Fibroblast of skin of left quadriceps (primary cell): Measurements from ENCODE around the gene DEPDC5.

Experiments
- DNase-seq, 2 experiments: peaks; one replicate each; pipeline ENCODE4 v3.0.0-alpha.2; 2013; ENCODE audit warnings: low read depth in 2 of 2

The DEPDC5 gene

DNA sequence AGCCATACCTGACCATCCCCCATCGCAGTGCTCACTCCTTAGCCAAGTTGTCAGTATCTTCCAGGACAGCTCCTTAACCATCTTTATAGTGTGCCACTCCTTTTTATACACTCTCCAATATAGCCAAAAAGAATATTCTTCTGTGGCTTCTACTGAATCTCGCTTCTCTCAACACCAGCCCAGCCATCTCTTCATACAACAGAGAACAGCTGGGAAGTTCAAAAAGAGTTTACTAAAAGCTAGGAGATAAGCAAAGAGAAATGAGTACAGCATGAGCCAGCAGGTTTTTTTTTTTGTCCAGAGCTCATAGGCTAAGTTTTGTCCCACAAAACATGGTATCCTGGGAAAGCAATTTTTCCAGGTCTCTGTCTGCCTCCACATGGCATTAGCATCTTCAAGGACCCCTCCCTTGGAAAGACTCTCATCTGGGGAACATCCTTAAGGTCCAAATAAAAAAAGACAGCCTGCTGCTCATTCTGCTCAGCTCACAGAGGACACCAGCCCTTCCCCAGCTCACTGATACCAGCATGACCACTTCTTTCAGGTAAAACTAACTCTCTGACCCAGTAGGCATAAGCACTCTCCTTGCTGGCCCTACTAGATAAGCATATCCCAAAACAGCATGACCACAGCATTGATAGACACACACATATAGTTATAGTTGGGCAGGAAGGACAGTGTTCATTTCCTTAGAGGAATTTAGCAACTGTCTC lies 141.7 kb downstream of the DEPDC5 start:
- no peak for DNase-seq

DNA sequence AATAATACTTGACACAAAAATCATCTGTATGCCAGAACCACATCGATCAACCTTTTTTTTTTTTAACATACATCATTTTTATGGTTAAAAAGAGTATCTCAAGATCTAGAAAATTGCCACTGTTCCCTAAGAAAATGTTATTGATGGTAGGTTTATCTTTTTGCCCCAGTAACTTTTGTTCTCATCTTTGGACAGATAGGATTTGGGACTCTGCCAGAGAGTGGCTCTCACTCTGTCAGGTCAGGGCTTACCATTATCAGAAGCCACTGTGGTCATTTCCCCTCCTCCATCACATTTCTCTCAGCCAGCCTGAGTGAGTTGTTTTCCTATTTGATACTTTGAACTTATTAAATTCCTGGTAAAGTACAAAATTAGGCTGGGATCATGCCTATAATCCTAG lies 142.7 kb downstream of the DEPDC5 start:
- no peak for DNase-seq

DNA sequence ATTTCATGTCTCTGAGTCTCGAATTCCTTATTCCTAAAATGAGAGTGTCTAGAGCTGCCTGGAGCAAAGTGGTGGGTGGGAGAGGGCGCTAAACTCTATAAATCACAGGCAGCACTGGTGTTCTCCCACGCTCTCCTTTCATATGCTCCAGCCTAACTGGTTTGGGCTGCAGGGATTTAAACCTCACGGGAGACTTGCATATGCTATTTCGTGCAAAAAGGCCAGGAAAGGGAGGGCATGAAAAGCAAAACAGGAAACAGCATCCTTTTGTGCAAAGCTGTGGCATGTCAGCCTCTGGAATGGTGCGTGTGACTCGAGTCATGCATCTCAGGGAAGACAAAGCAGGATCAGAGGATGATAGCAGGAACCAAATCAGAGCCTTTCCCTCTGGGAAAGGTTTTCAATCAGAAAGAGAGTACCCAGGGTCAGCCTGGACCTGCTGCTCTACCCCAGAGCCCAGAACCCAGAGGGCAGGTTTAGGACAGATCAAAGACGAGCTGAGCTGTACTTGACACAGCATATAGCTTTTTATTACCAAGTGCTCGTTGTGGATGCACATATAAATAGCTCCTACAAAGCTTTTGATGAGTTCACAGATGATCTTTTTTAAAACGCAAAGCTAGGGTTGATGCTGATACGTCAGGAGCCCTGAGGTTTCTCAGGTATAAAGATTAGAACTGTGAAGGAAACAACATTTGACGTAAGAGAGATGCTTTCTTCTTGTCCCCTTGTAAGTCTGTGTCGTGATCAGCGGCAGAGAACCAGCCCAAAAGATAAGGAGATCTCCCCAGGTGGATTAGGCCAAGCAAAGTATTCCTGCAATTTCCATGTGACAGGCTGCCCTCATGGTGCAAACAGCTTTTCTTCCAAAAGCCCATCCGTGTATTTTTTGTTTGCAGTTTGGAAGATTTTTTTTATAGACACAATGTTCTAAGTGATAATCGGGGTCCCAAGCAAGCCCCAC lies 144.3 kb downstream of the DEPDC5 start:
- DNase-seq: peak in 1 of 2 experiments; percentile 11

DNA sequence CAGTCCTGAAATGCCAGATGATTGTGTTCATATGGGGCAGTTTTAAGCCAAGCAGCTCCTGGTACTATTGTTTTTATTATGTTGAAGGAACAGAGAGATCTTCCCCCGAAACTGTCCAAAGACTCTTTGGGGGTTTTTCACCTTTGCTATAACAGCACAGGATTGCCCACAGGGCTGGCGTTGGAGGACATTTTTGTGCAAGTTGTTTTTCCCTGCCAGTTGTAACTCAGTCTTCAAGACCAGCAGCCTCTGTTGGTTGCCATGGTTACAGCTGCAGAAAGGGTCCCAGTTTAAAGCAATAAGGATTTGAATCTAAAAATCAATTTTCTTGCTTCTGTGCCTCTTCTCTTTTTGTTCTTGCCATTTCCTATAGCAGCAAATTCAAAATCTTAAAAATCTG lies 145.1 kb downstream of the DEPDC5 start:
- DNase-seq: no peak

DNA sequence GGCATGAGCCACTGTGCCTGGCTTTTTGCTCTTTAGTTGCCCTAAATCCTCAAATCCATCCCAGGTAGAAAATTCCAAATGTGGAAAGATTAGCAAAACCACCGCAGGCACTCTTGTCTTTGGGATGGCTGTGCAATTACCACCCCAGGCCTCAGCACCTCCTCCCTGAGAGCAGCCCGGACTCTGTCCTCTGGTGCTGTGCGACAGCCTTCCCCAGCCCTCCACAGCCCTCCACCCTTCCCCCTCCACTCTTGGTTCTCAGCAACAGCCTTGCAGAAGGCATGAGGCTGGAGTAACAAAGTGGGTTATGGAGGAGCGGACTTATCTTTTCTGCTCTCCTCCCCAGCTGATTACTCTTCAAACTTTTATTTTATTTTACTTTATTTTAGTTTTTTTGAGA lies 145.8 kb downstream of the DEPDC5 start:
- no peak for DNase-seq

DNA sequence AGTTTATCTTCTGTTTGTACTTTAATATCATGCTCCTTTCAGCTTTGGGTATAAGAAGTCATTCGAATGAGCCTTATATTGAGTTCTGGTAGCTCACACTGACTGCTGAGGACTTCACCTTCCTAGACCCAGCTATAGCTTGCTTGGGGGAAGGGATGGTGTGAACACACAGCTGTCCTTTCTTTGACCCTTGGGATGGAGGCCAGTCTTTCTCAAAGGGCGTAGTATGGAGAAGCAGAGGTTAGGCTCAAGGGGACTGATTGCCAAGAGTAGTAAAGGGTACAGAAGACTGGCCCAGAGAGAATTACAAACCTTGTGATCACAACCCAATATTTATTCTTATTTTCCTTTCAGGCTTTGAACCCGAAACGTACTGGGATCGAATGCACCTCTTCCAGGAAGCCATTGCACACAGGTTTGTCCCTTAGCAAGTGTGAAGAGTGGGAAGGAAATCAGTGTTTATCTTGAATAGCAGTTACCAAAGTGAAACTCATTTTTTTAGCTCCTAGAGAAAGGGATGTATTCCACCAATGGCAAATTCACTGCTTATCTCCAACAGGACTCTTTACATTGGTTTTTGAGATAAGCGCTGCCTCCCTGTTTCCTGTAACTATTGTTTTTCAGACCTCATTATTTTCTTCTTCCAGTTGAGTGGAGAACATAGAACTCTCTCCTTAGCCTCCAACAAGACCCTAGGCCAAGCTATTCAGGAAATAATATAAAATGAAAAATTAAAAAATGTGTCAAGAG lies 147.7 kb downstream of the DEPDC5 start:
- DNase-seq: no peak

DNA sequence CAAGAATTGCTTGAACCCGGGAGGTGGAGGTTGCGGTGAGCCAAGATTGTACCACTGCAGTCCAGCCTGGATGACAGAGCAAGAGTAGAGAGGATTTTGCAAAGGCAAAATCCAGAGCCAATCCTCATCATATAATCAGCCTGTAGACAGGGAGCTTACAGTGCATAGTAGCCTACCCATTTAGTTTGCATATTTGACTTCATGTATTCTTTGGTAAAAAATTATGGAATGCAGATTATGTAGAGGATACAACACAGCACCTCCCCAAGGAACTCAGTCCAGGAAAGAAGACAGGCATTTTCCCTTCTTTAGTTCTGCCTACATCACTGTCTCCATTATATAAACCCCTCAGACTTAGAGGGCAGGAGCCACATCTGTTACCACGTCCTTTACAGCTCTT lies 150.8 kb downstream of the DEPDC5 start:
- no peak for DNase-seq

DNA sequence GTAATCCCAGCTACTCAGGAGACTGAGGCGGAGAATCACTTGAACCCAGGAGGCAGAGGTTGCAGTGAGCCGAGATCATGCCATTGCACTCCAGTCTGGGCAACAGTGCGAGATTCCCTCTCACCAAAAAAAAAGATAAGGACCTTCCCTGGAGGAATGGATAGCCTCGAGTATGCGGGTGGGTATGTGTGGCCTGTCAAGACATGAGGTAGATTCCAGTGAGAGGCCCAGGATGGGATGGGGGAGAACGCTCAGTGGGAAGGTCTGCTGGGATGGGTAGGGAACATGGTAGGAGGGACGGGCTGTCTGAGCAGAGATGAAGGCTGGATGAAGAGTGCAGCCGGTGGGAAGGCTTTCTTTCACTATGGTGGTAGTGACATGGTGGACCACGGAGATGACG lies 151.5 kb downstream of the DEPDC5 start:
- no peak for DNase-seq

DNA sequence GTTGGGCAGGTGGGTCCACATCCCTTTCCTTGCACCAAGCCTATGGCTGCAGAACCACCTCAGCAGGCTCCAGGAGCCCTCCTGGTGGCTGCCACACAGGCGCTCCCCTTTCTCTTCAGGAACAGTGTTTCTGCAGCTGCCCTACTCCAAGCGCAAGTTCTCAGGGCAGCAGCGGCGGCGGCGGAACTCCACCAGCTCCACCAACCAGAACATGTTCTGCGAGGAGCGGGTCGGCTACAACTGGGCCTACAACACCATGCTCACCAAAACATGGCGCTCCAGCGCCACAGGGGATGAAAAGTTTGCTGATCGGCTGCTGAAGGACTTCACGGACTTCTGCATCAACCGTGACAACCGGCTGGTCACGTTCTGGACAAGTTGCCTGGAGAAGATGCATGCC lies 152.3 kb downstream of the DEPDC5 start:
- DNase-seq: no peak

DNA sequence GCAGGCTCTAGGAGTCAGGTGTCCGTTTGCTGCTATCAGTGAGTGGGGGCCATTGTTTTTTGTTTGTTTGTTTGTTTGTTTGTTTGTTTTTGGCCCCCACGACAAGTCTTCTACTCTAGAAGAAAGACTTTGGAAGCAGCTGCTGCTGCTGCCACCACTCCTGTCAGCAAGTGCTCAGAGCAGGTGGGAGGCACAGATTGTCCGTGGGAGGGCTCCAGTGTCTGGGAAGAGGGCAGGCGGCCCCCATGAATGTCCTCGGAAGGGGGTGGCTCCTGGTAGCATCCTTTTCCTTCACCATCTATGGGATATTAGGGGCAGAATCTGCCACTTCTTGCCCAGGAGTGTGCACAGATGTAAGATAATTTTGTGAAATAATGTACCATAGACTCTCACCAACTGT lies 152.8 kb downstream of the DEPDC5 start:
- no peak for DNase-seq

DNA sequence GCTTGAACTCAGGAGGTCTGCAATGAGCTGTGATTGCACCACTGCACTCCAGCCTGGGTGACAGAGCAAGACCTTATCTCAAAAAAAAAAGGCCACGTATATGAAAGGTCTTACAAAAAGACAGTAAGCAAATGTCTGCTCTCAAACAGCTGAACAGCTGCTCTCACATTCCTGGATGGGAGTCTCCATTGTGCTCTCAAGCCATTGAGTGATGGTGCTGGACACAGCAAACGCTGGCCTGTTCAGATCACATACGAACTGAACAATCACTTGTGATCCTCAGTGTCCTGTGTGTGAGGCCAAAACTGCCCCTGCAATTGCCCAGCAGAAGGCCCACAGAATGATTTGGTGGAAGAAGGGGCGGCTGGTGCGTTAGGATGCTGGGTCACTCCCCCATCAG lies 156.2 kb downstream of the DEPDC5 start:
- no peak for DNase-seq

DNA sequence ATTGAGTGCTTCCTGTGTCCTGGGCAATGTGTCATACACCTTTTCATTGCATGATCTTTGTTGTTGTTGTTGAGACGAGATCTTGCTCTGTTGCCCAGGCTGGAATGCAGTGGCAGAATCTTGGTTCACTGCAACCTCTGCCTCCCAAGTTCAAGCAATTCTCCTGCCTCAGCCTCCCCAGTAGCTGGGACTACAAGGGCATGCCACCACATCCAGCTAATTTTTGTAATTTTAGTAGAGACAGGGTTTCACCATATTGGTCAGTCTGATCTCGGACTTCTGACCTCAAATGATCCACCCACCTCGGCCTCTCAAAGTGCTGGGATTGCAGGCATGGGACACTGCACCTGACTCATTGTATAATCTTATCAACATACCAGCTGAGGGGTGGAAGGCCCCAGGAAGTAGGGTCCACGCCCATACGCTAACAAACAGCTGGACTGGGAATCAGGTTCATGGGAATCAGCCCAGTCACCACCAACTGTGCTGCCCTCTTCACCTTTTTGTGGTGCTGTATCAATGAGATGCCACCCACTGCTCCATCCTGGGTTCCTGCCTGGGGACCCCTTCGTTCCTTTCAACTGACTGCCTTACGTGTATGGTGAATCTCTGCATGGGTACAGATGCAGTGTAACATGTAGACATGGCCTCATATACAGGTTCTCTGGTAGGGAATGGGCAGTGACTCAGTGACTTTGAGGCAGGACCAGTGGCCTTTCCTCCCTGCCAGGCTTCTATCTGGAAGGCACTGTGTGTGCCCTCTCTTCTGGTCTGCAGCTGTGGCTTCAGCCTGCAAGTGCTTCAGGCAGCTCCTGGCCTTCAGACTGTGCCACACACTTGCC lies 158.0 kb downstream of the DEPDC5 start:
- DNase-seq: no peak

DNA sequence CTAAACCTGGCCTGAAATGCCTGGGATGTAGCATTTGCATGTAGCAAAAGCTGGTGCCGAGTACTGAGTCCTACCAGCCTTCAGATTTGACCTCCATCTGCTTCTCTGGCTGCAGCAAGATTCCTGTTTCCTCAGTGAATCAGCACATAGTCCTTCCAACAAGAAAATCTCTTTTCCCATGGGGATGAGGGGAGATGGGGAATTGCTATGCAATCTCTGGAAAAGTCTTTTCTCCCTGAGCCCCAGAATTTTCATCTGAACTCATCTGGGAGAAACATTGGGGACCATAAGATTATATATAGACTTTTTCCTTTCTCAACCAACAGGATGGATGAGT lies 158.6 kb downstream of the DEPDC5 start:
- DNase-seq: peak; percentile 34 to 45

DNA sequence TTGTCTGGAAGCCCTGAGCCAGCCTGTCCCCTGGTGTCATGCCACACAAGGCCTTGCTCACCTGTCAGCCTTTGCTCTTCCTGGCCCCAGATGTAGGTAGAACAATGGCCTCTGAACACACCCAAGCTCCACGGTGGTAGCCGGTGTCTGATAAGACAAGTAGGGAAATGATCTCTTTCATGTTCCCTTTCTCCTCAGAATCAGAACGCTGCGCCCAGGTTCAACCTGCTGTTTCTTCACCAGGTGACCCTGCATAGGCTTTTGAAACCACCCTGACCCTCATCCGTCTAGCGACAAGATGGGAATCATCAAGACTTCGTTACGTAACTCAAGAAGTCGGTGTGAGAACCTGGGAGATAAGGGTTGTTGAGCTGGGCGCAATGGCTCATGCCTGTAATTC lies 161.8 kb downstream of the DEPDC5 start:
- DNase-seq: no peak

DNA sequence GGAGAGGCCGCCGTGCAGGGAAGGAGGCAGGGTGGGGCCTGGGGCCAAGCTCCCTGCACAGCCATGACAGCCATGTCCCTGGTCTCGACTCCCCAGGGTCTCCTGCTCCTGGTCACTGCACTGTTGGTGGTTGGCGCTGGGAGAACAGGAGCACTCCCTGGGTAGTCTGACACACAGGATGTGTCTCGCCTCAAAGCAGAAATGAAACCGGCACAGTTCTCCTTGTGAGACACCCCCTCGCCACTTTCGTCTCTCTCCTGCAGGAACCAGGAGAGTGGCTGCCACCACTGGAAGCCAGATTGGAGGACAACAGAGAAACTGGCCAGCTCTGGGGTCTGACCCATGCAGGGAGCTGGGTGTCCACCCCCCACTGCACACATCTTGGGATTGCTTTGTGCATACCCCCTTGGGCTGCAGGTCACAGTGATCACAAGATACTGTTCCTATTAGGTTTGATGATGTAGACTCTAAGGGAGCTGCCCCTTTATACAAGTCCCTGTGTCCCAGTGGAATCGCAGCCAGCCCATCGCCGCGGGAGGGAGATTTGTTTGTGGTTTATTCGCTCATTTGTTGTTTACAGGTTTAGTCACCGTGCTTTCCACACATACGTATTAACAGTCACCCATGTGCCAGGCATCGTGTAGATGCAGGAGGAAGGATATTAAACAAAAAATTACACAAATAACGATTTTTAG lies 163.6 kb downstream of the DEPDC5 start:
- no peak for DNase-seq

DNA sequence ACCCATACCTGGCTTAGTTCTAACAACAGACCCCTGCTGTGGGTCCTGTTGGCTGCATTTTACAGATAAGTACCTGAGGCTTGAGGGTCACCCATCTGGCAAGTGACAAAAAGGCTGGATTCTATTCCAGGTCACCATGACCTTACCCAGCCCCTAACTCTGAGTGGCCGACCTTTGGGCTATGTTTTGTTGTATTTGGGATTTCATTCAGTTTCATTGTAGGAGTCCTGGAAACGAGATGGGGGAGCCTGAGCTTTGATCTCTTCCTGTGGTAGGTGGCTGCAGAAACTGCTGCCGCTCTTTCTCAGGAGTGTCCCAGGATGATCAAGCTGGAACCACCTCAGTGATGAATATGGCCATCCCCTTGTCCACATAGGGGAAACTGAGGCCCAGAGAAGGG lies 165.9 kb downstream of the DEPDC5 start:
- no peak for DNase-seq

DNA sequence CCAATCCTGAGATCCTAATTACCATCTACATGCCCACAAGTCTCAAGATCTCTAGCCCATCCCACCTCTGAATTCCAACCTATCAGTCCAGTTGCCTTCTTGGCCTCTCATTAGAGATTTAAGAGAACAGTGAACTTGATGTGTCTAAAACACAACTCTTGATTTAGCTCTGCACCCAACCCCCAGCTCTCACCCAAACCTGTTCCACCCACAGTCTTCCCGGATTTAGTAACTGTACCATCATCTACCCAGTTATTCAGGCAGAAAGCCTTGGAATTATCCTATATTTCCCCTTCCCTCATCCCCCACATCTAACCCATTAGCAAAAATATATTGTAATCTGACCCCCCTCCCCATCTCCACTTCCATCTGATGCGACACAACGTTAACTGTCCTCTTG lies 166.5 kb downstream of the DEPDC5 start:
- no peak for DNase-seq

DNA sequence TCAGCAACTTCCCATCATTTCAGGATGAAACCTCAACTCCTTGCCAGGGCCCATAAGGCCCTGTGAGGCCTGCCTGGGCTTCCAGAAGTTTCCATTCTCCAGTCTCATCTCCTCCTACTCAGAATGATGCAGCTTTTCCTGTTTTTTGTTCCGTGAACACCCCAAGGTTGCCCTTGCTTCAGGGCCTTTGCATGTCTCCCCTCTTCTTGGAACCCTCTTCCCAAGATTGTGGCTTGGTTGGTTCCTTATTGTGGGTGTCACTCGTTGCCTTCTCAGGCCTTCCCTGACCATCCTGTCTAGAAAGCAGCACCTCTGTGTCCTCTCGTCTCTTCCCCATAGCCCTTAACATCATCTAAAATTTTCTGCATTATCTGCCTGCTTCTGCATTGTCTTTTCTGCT lies 167.3 kb downstream of the DEPDC5 start:
- no peak for DNase-seq

DNA sequence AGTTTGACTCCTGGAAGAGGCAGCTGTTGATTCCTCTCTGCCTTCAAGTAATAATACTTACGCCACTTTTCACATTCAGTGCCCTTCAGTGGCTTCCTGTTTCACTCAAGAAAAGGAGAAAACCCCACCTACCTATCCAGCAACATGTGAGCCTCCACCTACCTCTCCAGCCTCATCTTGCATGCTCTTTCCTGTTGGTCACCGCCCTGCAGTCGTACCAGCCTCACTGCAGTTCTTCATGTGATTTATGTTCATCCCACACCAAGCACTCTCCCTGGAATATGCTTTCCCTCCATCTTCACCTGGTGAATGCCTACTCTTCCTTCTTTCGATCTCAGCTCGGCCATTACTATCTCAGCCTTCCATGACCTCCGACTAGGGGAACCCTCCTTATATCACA lies 168.7 kb downstream of the DEPDC5 start:
- no peak for DNase-seq

DNA sequence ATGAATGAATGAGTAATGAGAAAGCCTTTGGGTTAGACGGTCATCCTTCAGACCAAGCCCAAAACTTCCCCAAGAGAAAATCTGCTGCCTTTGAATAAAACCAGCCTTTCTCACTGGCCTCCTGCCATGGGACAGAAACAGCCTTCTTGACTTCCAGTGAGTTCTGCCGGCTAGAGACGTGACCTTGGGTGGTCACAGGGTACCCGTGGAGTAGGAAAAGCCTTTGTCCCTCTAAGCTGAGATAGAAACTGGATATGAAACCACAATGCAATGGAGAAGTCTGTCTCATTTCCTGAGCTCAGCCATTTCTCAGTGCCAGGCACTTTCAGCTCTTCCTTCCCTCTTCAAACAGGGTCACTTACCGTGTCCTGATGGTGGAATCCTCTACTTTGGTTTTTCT lies 169.3 kb downstream of the DEPDC5 start:
- DNase-seq: no peak

DNA sequence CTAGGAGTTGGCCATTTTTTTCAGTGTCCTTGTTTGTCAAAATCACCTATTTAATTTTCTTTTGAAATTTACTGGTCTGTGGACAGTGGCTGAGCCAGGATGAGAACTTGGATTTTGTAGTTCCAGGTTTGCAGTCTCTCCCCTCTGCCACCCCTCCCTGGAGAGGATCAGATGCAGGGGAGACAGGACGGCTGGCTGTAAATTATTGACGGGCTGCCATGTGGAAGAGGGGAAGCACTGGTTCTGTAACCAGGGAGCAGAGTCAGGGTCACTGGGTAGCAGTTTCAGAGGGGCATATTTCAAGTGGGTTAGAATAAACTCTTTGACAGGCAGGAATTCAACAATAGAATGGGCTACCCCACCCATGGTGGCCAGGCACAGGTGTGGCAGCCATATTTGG lies 169.9 kb downstream of the DEPDC5 start:
- no peak for DNase-seq
